ENCODE results near the gene TKFC. TPM values are rescaled to one million over a fixed set of nuclear protein-coding genes. Genes with fewer than 3 reads are reported as not detected.

TKFC gene
- total and polyA plus RNA-seq, 9 of the 15 experiments (the other 6 are each of a cell fraction or from before 2014, with no cell fraction given), result 2.0 to 61.7 (median 28.5) TPM

DNA sequence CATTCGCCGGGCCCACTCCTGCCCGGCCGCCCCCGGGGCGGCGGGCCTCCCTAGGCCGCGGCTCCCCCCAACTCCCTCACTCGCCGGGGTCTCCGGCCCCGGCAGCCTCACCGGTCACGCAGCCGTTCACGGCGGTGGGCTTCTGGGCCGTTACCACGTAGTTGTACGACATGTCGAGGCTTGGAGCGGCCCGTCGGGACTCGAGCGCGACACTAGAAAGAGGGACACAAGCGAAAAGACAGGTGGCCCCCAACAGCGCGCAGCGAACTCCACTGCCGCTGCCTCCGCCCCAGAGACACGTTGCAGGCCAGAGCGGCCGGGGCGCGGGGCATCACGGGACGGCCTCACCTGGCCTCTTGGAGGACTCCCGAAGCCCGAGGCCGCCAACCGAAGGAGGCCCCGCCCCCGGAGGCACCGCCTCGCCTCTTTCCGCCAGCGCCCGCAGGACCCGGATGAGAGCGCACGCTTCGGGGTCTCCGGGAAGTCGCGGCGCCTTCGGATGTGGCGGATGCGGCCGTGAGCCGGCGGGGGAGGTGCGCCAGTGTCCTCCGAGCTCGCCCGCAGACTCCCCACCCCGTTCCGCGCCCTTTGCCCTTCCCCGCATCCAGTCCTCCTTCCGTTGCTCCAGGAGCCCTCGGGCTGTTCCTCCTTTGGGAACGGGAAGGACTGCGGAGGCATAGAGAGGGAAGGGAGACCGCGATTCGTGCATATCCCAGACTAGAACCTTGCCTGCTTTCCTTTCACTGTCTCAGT lies at the start of gene TKFC, which contains the start of gene DDB1 (continued):
- TF ChIP-seq MYNN (IDR thresholded peaks at IDR 0.05) (no peak), MYNN (CRISPR knock-in tag; IDR thresholded peaks at IDR 0.05) (no peak), ZNF586 (CRISPR knock-in tag; conservative IDR thresholded peaks at IDR 0.05) (no peak), ZNF740 (CRISPR knock-in tag; IDR thresholded peaks at IDR 0.05) (peak; percentile 83; the same call in 1 of the 2 replicates), ZNF740 (tag; IDR thresholded peaks at IDR 0.05) (peak in 1 of 2 experiments; percentile 63; a peak in 1 of 4 replicates), MCM2 (IDR thresholded peaks at IDR 0.05; ENCODE audit: low read depth) (no peak), ZNF766 (CRISPR knock-in tag; conservative IDR thresholded peaks at IDR 0.05) (0 out of 2 replicates have a peak, but pooled peaks have one; percentile 42), DNMT1 (IDR thresholded peaks at IDR 0.05) (no peak), ZNF699 (CRISPR knock-in tag; IDR thresholded peaks at IDR 0.05; ENCODE audit: insufficient replicate concordance) (no peak), MAFK (IDR thresholded peaks at IDR 0.05; ENCODE audit: low read length) (no peak), ZBTB33 (CRISPR knock-in tag; IDR thresholded peaks at IDR 0.05) (no peak), HMG20B (CRISPR knock-in tag; IDR thresholded peaks at IDR 0.05) (no peak), CREB1 (IDR thresholded peaks at IDR 0.05) (peak; percentile 55; the same call in 1 of the 2 replicates), CREB1 (CRISPR knock-in tag; IDR thresholded peaks at IDR 0.05) (peak; percentile 59), ZNF324 (CRISPR knock-in tag; IDR thresholded peaks at IDR 0.05) (no peak), HIVEP1 (CRISPR knock-in tag; IDR thresholded peaks at IDR 0.05) (no peak), NKRF (IDR thresholded peaks at IDR 0.05; ENCODE audit: borderline replicate concordance) (peak; percentile 69; the same call in 1 of the 2 replicates), NCOA4 (IDR thresholded peaks at IDR 0.05; ENCODE audit: partially characterized antibody) (no peak), CHCHD3 (CRISPR knock-in tag; IDR thresholded peaks at IDR 0.05) (no peak), RFX1 (IDR thresholded peaks at IDR 0.05) (no peak), ZNF165 (CRISPR knock-in tag; IDR thresholded peaks at IDR 0.05; ENCODE audit: borderline replicate concordance) (no peak)
- TF ChIP-seq, protein P1, sequence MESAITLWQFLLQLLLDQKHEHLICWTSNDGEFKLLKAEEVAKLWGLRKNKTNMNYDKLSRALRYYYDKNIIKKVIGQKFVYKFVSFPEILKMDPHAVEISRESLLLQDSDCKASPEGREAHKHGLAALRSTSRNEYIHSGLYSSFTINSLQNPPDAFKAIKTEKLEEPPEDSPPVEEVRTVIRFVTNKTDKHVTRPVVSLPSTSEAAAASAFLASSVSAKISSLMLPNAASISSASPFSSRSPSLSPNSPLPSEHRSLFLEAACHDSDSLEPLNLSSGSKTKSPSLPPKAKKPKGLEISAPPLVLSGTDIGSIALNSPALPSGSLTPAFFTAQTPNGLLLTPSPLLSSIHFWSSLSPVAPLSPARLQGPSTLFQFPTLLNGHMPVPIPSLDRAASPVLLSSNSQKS (CRISPR knock-in tag; IDR thresholded peaks at IDR 0.05), result no peak

All from K562 (cell line).